ENCODE data around the gene DENR. TPM values are rescaled to one million over a fixed set of nuclear protein-coding genes. Genes with fewer than 3 reads are reported as not detected.
A peak's percentile ranks its signal among the peaks of the same experiment; 100 is the strongest.
"Not testable (repeated sequence)": the region's sequence is repeated elsewhere in the genome, so short reads cannot be mapped to it uniquely, and the experiment has no call there.

Gene DENR, protein sequence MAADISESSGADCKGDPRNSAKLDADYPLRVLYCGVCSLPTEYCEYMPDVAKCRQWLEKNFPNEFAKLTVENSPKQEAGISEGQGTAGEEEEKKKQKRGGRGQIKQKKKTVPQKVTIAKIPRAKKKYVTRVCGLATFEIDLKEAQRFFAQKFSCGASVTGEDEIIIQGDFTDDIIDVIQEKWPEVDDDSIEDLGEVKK
- 32.7 TPM for total RNA-seq

GRCh38 chr12:122752464-122753318, at the start of gene DENR:
TSS of gene DENR (plus strand) at chr12:122752824. CDS start at chr12:122753702, 878 bp downstream.
- peak; percentile 99 for ATAC-seq
- DNase-seq (ENCODE audit: low spot score): peak; percentile 99
- intact Hi-C loops (cut with DNase I): loop anchor here (5.0 kb wide), 1 partner anchor 115 kb away; no protein-coding TSS in a partner anchor

DNA sequence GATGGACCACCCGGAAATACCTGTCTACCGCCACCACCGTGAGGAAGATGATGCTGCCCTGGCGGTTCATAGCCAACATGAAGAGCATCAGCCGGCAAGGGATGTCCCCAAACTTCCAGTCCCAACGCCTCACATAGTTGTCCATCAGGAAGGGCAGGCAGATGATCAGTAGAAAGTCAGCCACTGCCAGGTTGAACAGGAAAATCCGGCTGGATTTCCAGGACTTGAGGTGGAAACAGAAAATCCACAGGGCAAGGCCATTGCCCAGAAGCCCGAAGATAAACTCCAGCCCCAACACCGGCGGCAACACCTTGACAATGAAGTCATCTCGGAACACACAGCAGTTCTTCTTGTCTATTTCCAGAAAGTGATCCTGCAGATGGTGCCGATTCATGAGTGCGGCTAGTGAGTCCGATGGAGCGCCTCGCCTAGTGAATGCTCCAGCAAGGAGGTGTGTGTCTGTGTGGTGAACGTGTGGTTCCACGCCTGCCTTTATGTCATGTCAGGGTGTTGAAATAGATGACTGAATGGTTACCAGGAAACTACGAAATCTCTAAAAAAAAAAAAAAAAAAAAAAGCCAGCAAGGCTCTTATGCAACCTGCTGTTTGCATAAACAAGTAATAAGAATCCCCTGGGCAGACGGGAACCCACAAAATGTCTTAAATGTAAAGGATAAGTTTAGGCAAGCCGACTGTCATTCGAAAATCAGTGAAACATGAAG, 49.6 kb upstream of the DENR start, which contains the start of gene HCAR2:
Gene HCAR2, minus strand, starts transcription at position 468 of the 722 bp plus-strand sequence. Its CDS starts 74 bp downstream, at position 394.
- intact Hi-C loops (cut with DNase I); ATAC-seq; DNase-seq (ENCODE audit: low spot score): not testable (repeated sequence)

- not testable (repeated sequence) for DNase-seq (ENCODE audit: low spot score)
These were observed 48.8 kb upstream of the DENR start for GRCh38 chr12:122703841-122704240.

GRCh38 chr12:122709287-122709686, 43.3 kb upstream of the DENR start:
- DNase-seq (ENCODE audit: low spot score); ATAC-seq; intact Hi-C loops (cut with DNase I): not testable (repeated sequence)

More at GRCh38 chr12:122703841-122704240, 48.8 kb upstream of the DENR start:
- intact Hi-C loops (cut with DNase I); ATAC-seq: not testable (repeated sequence)

GRCh38 chr12:122710341-122710740, 42.3 kb upstream of the DENR start:
- DNase-seq (ENCODE audit: low spot score); intact Hi-C loops (cut with DNase I); ATAC-seq: not testable (repeated sequence)

DNA sequence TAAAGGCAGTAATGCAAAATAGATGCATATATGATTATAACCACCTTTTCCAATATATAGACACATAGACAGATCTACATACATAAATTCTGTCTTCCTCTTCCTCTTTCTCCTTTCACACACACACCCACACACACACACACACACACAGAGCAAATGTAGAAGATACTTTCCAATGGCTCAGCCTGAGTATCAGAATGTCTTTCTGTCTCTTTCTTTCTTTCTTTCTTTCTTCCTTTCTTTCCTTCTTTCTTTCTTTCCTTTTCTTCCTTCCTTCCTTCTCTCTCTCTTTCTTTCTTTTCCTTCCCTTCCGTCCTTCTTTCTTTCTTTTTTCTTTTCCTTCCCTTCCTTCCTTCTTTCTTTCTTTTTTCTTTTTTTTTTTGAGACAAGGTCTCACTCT, 41.4 kb upstream of the DENR start:
- intact Hi-C loops (cut with DNase I); ATAC-seq; DNase-seq (ENCODE audit: low spot score): not testable (repeated sequence)

DNA sequence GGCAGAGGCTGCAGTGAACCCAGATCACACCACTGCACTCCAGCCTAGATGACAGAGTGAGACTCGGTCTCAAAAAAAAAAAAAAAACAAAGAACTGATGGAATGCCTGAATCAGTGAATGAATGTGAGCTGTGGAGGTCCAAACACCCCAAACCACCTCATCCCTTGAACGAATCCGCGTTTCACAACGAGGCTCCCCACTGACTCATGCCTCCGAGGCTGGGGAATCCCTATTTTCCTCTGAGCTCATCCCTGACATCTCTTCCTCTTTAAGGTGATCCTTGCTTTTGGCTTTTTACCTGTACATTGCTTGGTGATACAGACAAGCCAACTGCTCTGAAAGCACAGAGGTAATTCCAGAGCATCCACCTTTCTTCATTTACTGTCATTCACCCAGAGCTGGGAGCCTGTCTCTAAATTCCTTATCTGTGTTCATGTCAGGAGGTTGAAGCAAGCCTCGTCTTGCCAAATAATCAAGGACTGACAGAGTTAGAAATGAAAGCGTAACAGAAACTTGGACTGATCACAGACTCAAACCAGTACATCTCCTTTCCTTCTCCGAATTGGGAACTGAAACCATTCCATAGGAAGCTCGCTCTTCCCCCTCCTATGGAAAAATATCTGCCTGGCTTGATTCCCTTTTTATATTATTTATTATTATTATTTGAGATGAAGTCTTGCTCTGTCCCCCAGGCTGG, 39.0 kb upstream of the DENR start:
- ATAC-seq: peak; percentile 54
- DNase-seq (ENCODE audit: low spot score); intact Hi-C loops (cut with DNase I): not testable (repeated sequence)

- DNase-seq (ENCODE audit: low spot score); intact Hi-C loops (cut with DNase I): not testable (repeated sequence)
- ATAC-seq: peak; percentile 72
These were observed 37.4 kb upstream of the DENR start for GRCh38 chr12:122715211-122715610.

- DNase-seq (ENCODE audit: low spot score); ATAC-seq; intact Hi-C loops (cut with DNase I): not testable (repeated sequence)
These were observed 36.0 kb upstream of the DENR start, which contains the start of gene HCAR3 for GRCh38 chr12:122716658-122717057. TSS of gene HCAR3 (minus strand) at chr12:122716811. CDS start at chr12:122716737, 74 bp downstream.

DNA sequence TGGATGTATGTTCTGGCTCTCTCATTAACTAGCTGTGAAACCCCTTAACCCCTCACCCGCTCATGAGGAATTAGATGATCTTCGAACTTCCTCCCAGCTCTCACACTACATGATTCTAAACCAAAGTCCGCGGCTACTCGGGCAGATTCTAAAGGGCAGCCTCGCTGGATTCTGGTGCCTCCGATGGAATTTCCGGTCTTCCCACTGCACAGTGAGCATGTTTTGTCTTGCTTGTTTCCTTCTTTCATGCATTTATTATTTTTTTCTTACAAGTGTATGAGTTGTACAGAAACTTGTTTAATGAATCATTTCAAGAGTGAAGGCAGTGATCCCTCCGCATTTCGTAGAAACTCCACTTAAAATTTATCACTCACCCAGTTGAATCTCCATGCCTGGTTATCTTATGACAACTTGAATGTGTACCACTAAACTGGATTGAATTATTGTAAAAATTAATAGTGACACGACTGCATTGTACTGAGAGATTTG, 31.5 kb upstream of the DENR start:
- intact Hi-C loops (cut with DNase I): no loop called here
- DNase-seq (ENCODE audit: low spot score): no peak

GRCh38 chr12:122722387-122722786, 30.2 kb upstream of the DENR start:
- intact Hi-C loops (cut with DNase I): no loop called here
- ATAC-seq: no peak

More for the DNA sequence above, 31.5 kb upstream of the DENR start:
- ATAC-seq: no peak

DNA sequence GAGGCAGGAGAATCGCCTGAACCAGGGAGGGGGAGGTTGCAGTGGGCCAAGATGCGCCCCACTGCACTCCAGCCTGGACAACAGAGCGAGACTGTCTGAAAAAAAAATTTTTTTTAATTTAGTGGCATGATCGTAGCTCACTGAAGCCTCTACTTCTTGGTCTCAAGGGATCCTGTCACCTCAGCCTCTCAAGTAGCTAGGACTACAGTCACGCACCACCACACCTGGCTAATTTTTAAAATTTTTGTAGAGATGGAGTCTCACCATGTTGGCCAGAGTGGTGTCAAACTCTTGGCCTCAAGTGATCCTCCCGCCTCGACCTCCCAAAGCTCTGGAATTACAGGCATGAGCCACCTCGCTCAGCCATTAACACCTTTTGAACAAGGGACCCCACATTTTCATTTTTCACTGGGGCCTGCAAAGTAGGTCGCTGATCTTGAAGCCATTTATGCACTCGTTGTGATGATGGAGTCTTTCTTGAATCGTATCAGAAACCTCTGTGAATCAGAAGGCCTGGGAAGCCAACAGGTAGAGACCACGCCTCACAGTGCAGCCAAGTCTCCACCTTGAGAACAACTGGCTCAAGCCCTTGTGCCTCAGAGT, 27.9 kb upstream of the DENR start:
- intact Hi-C loops (cut with DNase I): no loop called here
- DNase-seq (ENCODE audit: low spot score) (no peak), ATAC-seq (no peak)

More at GRCh38 chr12:122722387-122722786, 30.2 kb upstream of the DENR start:
- no peak for DNase-seq (ENCODE audit: low spot score)

DNA sequence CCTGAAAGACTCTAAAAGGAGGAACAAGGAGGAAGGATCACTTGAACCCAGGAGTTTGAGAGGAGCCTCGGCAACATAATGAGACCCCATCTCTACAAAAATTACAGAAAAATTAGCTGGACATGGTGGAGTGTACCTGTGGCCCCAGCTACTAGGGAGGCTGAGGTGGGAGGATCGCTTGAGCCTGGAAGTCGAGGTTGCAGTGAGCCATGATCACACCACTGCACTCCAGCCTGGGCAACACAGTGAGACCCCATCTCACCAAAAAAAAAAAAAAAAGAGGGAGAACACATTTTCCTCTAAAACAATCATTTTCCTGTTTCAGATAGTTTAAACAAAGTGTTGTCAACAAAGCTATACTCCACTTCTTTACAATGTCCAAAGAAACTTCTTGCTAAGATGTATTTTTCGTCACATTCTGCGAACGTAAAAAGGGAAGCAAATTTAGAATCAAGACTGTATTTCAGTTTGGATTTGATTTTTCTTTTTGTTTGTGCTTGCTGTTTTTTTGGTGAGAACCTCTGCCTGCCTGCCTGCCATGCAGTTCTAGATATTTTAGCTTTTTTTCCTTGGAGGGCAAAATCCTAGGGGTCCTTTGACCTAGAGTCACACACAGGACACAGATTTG, 27.1 kb upstream of the DENR start:
- ATAC-seq (no peak), DNase-seq (ENCODE audit: low spot score) (no peak)
- intact Hi-C loops (cut with DNase I): no loop called here

DNA sequence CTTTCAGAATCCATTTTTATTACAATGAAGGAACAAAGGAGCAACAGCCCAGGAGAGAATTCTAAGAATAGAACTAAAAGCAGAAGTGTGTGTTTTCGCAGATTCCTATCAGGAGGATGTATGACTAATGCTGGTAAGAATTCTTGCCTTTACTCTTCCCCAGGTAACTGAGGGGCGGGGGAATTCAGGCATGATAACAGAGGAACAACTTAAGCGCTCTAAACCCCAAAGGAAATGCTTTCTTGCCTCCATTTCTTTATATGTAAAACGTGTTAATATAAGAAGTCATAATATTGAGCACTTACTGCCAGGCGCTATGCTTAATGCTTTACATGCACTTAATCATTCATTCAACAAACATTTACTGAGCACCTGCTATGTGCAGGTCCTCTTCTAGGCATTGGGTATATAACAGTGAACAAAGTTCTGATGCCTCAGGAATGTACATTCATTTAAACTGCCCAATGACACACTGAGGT, 26.5 kb upstream of the DENR start:
- DNase-seq (ENCODE audit: low spot score): no peak
- intact Hi-C loops (cut with DNase I): no loop called here
- ATAC-seq: no peak

GRCh38 chr12:122729583-122730214, 22.9 kb upstream of the DENR start:
- DNase-seq (ENCODE audit: low spot score) (no peak), ATAC-seq (no peak)
- intact Hi-C loops (cut with DNase I): no loop called here

GRCh38 chr12:122730215-122731014, 22.2 kb upstream of the DENR start, which contains the start of gene HCAR1:
TSS of gene HCAR1 (minus strand) at chr12:122730844. CDS start at chr12:122730339, 505 bp downstream.
- peak; percentile 62 for DNase-seq (ENCODE audit: low spot score)
- ATAC-seq: peak; percentile 88
- intact Hi-C loops (cut with DNase I): no loop called here

All from sciatic nerve (tissue), 2 donors.